DOHH2 (cell line): ENCODE measurements around the gene BRSK2.

Experiments
- EZH2phosphoT487 ChIP-seq: fragments of 200-600 bp; sonication (generic); IDR thresholded peaks from 2 replicates; pipeline ENCODE4 v1.6.1; 2017; ENCODE audit warnings: borderline replicate concordance, mild to moderate bottlenecking, antibody characterized with exemption, low read length, moderate library complexity, mixed read lengths
- TF ChIP-seq, protein P1 (sequence below): fragments of 200-600 bp; sonication (generic); IDR thresholded peaks from one replicate; pipeline ENCODE4 v1.5.1; 2014; ENCODE audit warnings: antibody characterized with exemption, mild to moderate bottlenecking, low read depth, low read length; ENCODE audit not compliant: poor library complexity, severe bottlenecking

DNA sequence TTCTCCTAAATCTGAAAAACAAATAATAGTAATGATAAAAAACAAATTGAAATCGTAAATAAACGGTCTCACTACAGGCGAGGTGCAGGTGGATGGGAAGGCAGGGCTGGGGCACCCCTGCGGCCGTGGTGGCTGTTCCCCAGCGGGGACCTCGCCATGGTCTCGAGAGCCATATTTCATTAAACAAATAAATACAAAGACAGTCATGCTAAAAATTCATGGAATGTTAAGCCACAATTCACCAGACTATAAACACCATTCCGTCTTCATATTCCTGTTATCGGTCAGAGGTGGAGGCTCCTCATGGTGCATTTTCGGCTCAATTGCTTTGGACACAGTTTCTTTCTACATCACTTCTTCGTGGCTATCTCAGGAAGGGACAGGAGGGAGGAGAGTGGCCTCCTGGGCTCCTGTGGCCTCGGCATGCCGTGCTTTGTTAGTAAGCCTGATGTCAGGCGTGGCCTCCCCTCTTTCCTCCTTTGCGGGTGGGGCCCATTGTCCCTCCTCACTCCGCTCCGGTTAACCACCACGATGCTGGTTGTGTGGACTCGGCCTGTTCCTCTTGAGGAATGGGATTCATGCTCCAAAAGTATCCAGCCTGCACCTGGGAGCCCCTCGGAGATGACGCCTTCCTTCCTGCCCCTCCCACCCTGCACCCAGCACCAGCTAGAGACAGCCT lies 16.1 kb upstream of the BRSK2 start:
- TF ChIP-seq, protein P1, sequence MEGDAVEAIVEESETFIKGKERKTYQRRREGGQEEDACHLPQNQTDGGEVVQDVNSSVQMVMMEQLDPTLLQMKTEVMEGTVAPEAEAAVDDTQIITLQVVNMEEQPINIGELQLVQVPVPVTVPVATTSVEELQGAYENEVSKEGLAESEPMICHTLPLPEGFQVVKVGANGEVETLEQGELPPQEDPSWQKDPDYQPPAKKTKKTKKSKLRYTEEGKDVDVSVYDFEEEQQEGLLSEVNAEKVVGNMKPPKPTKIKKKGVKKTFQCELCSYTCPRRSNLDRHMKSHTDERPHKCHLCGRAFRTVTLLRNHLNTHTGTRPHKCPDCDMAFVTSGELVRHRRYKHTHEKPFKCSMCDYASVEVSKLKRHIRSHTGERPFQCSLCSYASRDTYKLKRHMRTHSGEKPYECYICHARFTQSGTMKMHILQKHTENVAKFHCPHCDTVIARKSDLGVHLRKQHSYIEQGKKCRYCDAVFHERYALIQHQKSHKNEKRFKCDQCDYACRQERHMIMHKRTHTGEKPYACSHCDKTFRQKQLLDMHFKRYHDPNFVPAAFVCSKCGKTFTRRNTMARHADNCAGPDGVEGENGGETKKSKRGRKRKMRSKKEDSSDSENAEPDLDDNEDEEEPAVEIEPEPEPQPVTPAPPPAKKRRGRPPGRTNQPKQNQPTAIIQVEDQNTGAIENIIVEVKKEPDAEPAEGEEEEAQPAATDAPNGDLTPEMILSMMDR, result no peak
- no peak for TF ChIP-seq EZH2phosphoT487
